GM18867 (cell line): Measurements from ENCODE around the gene NPAS4.

Source experiments
- ATAC-seq: cut with Tn5 transposase; IDR thresholded peaks from one replicate; pipeline ENCODE4 v1.9.1; 2021; ENCODE audit warnings: mild to moderate bottlenecking, moderate library complexity; ENCODE audit not compliant: unreplicated experiment

NPAS4 gene

GRCh38 chr11:66475349-66476172, 54.7 kb downstream of the NPAS4 start:
- no peak for ATAC-seq
